ENCODE data around the gene RIBC2. TPM values are rescaled to one million over a fixed set of nuclear protein-coding genes. Genes with fewer than 3 reads are reported as not detected.

Gene RIBC2
- total RNA-seq, 2 donors from 2014 or later: 6.0 to 7.4 TPM

GRCh38 chr22:45480717-45481116 lies 67.2 kb downstream of the RIBC2 start:
- WGBS: 82% methylated on average over 3 of the region's 3 CpGs
- TF ChIP-seq, protein P1, sequence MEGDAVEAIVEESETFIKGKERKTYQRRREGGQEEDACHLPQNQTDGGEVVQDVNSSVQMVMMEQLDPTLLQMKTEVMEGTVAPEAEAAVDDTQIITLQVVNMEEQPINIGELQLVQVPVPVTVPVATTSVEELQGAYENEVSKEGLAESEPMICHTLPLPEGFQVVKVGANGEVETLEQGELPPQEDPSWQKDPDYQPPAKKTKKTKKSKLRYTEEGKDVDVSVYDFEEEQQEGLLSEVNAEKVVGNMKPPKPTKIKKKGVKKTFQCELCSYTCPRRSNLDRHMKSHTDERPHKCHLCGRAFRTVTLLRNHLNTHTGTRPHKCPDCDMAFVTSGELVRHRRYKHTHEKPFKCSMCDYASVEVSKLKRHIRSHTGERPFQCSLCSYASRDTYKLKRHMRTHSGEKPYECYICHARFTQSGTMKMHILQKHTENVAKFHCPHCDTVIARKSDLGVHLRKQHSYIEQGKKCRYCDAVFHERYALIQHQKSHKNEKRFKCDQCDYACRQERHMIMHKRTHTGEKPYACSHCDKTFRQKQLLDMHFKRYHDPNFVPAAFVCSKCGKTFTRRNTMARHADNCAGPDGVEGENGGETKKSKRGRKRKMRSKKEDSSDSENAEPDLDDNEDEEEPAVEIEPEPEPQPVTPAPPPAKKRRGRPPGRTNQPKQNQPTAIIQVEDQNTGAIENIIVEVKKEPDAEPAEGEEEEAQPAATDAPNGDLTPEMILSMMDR (IDR thresholded peaks at IDR 0.05): no peak
- no peak for TF ChIP-seq POLR2A (IDR thresholded peaks at IDR 0.05)
- TF ChIP-seq POLR2AphosphoS5 (IDR thresholded peaks at IDR 0.05): no peak
- Histone ChIP-seq H3K9me3 (no peaks in the 10 kb centered on the region), H3K36me3 (no peaks in the 10 kb centered on the region), H3K4me3 (no peak overlapping the region), H3K4me1 (replicated peaks) (no peaks in the 10 kb centered on the region), H3K27me3 (replicated peaks; ENCODE audit: insufficient read depth) (no peaks in the 10 kb centered on the region), H3K27ac (no peak overlapping the region)
- intact Hi-C loops (cut with DNase I): no loop called here
- no peak for DNase-seq (ENCODE audit: low spot score)

DNA sequence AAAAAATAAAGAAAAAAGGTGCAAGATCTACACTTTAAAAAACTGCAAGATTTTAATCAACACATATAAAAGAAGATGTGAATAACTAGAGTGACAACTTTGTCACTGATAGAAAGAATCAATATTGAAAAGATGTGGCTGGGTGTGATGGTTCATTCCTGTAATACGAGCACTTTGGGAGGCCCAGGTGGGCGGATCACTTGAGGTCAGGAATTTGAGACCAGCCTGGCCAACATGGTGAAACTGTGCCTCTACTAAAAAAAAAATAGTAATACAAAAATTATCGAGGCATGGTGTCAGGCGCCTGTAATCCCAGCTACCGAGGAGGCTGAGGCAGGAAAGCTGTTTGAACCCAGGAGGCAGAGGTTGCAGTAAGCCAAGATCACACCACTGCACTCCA lies 68.2 kb downstream of the RIBC2 start:
- DNase-seq (ENCODE audit: low spot score): no peak
- TF ChIP-seq, protein P1 (IDR thresholded peaks at IDR 0.05): no peak
- TF ChIP-seq POLR2A (IDR thresholded peaks at IDR 0.05): no peak
- TF ChIP-seq POLR2AphosphoS5 (IDR thresholded peaks at IDR 0.05): no peak
- WGBS: 61% methylated on average over 5 of the region's 5 CpGs
- no peak overlapping the region for H3K27ac ChIP-seq
- no peaks in the 10 kb centered on the region for H3K4me1 ChIP-seq (replicated peaks)
- H3K36me3 ChIP-seq: no peaks in the 10 kb centered on the region
- intact Hi-C loops (cut with DNase I): no loop called here
- H3K4me3 ChIP-seq: no peak overlapping the region
- no peaks in the 10 kb centered on the region for H3K27me3 ChIP-seq (replicated peaks; ENCODE audit: insufficient read depth)
- H3K9me3 ChIP-seq: no peaks in the 10 kb centered on the region

Other genes with a start within 250 kb of the RIBC2 start
- gene NUP50, start 249.8 kb upstream of the RIBC2 start, total RNA-seq: 100 to 1,000 TPM in 1 of 2 donors, 10 to 100 TPM in 1; 51.4 to 101 TPM
- 10 to 100 TPM; 29.1 to 55.1 TPM for gene KIAA0930, start 172.8 kb upstream of the RIBC2 start, total RNA-seq
- gene UPK3A, start 128.7 kb upstream of the RIBC2 start, total RNA-seq: 100 to 1,000 TPM in 1 of 2 donors, 10 to 100 TPM in 1; 12.6 to 103 TPM
- 100 to 1,000 TPM in 1 of 2 donors, 10 to 100 TPM in 1; 60.8 to 215 TPM for gene FAM118A, start 103.8 kb upstream of the RIBC2 start, total RNA-seq
- gene SMC1B, start 94 bp upstream of the RIBC2 start, total RNA-seq: 1 to 10 TPM in 1 of 2 donors, not detected in 1; 8.2 TPM
- 100 to 1,000 TPM; 125 to 144 TPM for gene FBLN1, start 89.2 kb downstream of the RIBC2 start, total RNA-seq